OCI-LY1 (cell line): ENCODE results near the gene HLA-DRA.

Experiments used
- H2AFZ ChIP-seq: fragments of 200-600 bp; sonication (generic), shearing (Covaris generic); 2 replicates; pipeline ENCODE4 v1.6.0; 2014; ENCODE audit warnings: antibody characterized with exemption, mild to moderate bottlenecking, low read length
- H3F3A ChIP-seq: fragments of 200-600 bp; sonication (generic), shearing (Covaris generic); 2 replicates; pipeline ENCODE4 v1.6.0; 2014; ENCODE audit warnings: mild to moderate bottlenecking, antibody characterized with exemption, low read length, moderate library complexity; ENCODE audit not compliant: insufficient read depth
- H3K27ac ChIP-seq: fragments of 200-600 bp; sonication (generic); 2 replicates; pipeline ENCODE4 v1.5.1; 2014; ENCODE audit warnings: low read length, mixed run types, mild to moderate bottlenecking, low read depth; ENCODE audit not compliant: poor library complexity, severe bottlenecking
- H3K27me3 ChIP-seq: fragments of 200-600 bp; sonication (generic); 2 replicates; pipeline ENCODE4 v1.6.0; 2014; ENCODE audit warnings: antibody characterized with exemption, mild to moderate bottlenecking, low read length, moderate library complexity; ENCODE audit not compliant: insufficient read depth
- H3K36me3 ChIP-seq: fragments of 200-600 bp; sonication (generic); 2 replicates; pipeline ENCODE4 v1.6.1; 2014; ENCODE audit warnings: mild to moderate bottlenecking, antibody characterized with exemption, low read length, moderate library complexity, mixed read lengths; ENCODE audit not compliant: insufficient read depth
- H3K4me1 ChIP-seq: fragments of 200-600 bp; sonication (generic); 2 replicates; pipeline ENCODE4 v1.5.1; 2014; ENCODE audit warnings: mild to moderate bottlenecking, low read length, moderate library complexity; ENCODE audit not compliant: insufficient read depth, severe bottlenecking
- H3K4me2 ChIP-seq: fragments of 200-600 bp; sonication (generic), shearing (Covaris generic); 2 replicates; pipeline ENCODE4 v1.6.1; 2014; ENCODE audit warnings: low read length
- H3K4me3 ChIP-seq: fragments of 200-600 bp; sonication (generic); 2 replicates; pipeline ENCODE4 v1.5.1; 2014; ENCODE audit warnings: low read length, low read depth, mild to moderate bottlenecking, mixed read lengths; ENCODE audit not compliant: poor library complexity, severe bottlenecking
- H3K79me2 ChIP-seq: fragments of 200-600 bp; shearing (Covaris generic); 2 replicates; pipeline ENCODE4 v1.6.1; 2016; ENCODE audit warnings: mixed run types, low read length, mixed read lengths; ENCODE audit not compliant: insufficient read depth
- H3K9ac ChIP-seq: fragments of 200-600 bp; sonication (generic), shearing (Covaris generic); 2 replicates; pipeline ENCODE4 v1.6.1; 2014; ENCODE audit warnings: mild to moderate bottlenecking, low read length, mixed read lengths
- H3K9me2 ChIP-seq: fragments of 200-600 bp; sonication (generic), shearing (Covaris generic); 2 replicates; pipeline ENCODE4 v1.6.1; 2014; ENCODE audit warnings: low read depth, mild to moderate bottlenecking, low read length, mixed read lengths
- H3K9me3 ChIP-seq: fragments of 200-600 bp; shearing (Covaris generic); 2 replicates; pipeline ENCODE4 v1.6.1; 2014; ENCODE audit warnings: low read length, mixed read lengths
- H4K20me1 ChIP-seq: fragments of 200-600 bp; sonication (generic), shearing (Covaris generic); 2 replicates; pipeline ENCODE4 v1.6.0; 2016; ENCODE audit warnings: mild to moderate bottlenecking, low read length; ENCODE audit not compliant: insufficient read depth
- CTCF ChIP-seq: fragments of 200-600 bp; sonication (generic), shearing (Covaris generic); IDR thresholded peaks from 2 replicates; pipeline ENCODE4 v1.5.1; 2017; ENCODE audit warnings: mild to moderate bottlenecking, antibody characterized with exemption, low read length, moderate library complexity, mixed read lengths
- EZH2 ChIP-seq: fragments of 200-600 bp; sonication (generic), shearing (Covaris generic); IDR thresholded peaks from 2 replicates; pipeline ENCODE4 v1.8.0; 2017; ENCODE audit warnings: borderline replicate concordance, mixed run types, mild to moderate bottlenecking, antibody characterized with exemption, low read length, moderate library complexity, mixed read lengths

HLA-DRA gene

DNA sequence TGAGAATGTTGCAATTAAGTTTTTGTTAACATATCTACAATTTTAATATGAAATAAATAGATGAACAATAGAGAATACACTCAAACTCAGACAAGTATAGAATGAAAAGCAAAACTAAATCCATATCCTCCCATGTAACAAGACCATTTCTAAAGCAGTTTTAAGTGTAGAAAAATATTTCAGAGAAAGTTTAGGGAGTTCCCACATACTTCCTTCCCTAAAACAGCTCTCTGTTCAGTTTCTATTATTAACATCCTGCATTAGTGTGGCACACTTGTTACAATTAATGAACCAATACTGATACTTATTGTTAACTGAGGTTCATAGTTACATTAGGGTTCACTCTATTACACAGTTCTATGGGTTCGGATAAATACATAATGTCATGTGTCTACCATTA, 52.0 kb downstream of the HLA-DRA start:
- Histone ChIP-seq H3K79me2 (no peaks in the 10 kb centered on the region), H3K27me3 (no peaks in the 10 kb centered on the region), H4K20me1 (no peaks in the 10 kb centered on the region), H3K36me3 (no peaks in the 10 kb centered on the region), H3K9me2 (no peaks in the 10 kb centered on the region), H3K4me3 (no peak overlapping the region), H3K9ac (no peak overlapping the region), H3K9me3 (no peaks in the 10 kb centered on the region), H3K4me1 (no peaks in the 10 kb centered on the region), H3K4me2 (no peak overlapping the region), H3F3A (no peaks in the 10 kb centered on the region), H2AFZ (no peak overlapping the region), H3K27ac (no peak overlapping the region)
- TF ChIP-seq EZH2 (no peak), CTCF (no peak)

DNA sequence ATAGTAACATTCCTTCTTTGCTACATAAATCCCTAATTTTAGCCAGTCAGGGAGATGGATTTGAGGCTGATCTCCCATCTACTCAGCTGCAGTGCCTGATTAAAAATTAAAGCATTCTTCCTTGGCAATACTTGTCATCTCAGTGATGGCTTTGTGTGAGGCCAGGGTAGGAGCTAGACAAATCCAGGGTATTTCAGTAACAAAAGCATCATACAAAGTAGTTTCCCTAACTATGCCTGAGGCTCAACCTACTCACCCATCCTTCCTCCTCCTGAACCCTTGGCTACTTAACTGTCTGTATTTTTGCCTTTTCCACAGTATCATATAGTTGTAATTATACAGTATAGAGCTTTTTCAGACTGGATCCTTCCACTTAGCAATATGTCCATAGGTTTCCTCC, 52.7 kb downstream of the HLA-DRA start:
- no peak overlapping the region for H3K4me2 ChIP-seq
- no peak overlapping the region for H3K27ac ChIP-seq
- H3K36me3 ChIP-seq = no peaks in the 10 kb centered on the region
- no peaks in the 10 kb centered on the region for H3K9me2 ChIP-seq
- no peaks in the 10 kb centered on the region for H3F3A ChIP-seq
- H3K79me2 ChIP-seq = no peaks in the 10 kb centered on the region
- H3K4me1 ChIP-seq = no peaks in the 10 kb centered on the region
- no peak overlapping the region for H3K9ac ChIP-seq
- H3K9me3 ChIP-seq = no peaks in the 10 kb centered on the region
- no peak overlapping the region for H2AFZ ChIP-seq
- TF ChIP-seq CTCF = no peak
- TF ChIP-seq EZH2 = no peak
- H4K20me1 ChIP-seq = no peaks in the 10 kb centered on the region
- H3K27me3 ChIP-seq = no peaks in the 10 kb centered on the region
- no peak overlapping the region for H3K4me3 ChIP-seq
